HG03571 (cell line): ENCODE results near the gene MARCKSL1.
"Not testable (repeated sequence)": the region's sequence is repeated elsewhere in the genome, so short reads cannot be mapped to it uniquely, and the experiment has no call there.

Source experiments
- ATAC-seq: cut with Tn5 transposase; IDR thresholded peaks from one replicate; pipeline ENCODE4 v1.9.1; 2021; ENCODE audit not compliant: unreplicated experiment

MARCKSL1 gene

DNA sequence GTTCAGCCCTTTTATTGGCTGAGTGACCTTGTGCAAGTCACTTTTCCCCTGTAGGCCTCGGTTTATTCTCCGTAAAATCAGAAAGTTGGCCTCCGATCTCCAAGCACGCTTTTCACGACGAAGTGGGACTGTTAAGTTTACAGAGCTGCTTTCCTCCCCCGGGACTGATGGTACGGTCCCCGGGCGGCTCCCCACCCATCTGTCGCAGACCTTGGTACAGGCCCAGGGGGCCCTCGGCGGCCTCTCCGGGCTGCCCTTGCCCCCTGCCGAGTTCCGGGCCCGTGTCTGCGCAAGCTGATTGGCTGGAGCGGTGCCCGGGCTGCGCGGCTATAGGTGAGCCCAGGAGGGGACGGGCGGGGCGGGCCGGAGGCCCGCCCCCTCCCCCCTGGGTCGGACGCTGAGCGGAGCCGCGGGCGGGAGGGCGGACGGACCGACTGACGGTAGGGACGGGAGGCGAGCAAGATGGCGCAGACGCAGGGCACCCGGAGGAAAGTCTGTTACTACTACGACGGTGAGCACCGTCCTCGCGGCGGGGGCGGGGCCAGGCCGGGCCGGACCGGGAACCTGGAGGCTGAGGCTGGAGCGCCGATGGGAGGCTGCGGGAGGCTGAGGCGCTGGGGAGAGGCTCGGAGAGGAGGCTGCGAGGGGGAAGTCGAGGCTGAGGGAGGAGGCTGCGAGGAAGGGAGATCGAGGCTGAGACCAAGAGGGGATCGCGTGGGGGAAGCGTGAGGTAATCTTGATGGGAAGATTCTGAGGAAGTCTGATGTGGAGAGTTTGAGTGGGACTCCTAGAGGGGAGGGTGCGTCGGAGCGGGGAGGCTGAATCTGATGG lies 44.1 kb downstream of the MARCKSL1 start, which contains the start of gene HDAC1:
Gene HDAC1, plus strand, starts transcription at position 376 of the 831 bp plus-strand sequence. Its CDS starts 87 bp downstream, at position 463.
- peak; percentile 94 for ATAC-seq

DNA sequence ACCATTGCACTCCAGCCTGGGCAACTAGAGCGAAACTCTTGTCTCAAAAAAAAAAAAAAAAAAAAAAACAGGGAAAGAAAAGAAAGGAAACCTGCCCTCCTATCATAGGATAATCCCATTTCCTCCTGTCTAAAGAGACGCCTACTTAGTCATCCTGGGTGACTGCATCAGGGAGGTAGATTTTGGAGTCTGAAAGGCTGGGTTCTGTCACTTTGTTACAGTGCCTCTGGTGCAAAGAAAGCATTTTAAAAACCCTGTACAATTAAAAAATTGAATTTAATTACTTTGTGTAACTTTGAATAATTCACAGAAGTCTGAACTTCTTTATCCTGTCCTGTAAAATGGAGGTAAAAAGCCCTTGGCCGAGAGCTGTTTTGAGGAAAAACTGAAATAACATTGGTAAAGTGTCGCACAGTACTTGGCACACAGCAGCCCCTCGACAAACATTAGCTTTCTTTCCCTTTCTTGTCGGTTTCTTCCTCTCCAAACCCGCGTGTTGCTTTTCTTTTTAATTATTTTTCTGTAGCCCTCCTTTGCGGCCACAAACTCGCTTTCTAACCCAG lies 44.8 kb downstream of the MARCKSL1 start:
- ATAC-seq, result no peak

DNA sequence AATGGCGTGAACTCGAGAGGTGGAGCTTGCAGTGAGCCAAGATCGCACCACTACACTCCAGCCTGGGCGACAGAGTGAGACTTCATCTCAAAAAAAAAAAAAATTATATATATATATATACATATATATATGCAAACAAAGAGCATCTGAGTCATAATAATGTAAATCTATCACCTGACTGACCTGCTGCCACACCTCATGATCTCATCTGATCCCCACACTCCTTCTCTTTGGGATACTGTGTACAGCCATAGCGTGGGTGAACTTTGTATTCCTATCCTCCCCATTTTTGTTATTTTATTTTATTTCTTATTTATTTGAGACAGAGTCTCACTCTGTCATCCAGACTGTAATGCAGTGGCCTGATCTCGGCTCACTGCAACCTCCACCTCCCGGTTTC lies 46.8 kb downstream of the MARCKSL1 start:
- ATAC-seq, result no peak

DNA sequence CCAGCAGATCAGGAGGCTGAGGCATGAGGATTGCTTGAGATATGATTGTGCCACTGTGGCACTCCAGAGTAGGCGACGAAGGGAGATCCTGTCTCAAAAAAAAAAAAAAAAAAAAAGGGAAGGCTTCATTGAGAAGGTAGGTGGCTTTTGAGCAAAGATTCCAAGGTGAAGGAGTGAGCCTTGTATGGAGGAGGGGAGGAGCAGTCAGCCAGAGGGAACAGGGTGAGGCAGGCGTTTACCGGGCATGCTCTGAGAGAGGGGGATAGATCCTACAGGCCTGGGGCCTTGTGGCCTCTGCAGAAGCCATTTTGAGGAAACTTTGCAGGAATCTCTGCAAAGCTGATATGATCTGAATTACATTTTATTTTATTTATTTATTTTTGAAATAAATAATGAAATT lies 49.3 kb downstream of the MARCKSL1 start:
- no peak for ATAC-seq

- no peak for ATAC-seq
Observed at GRCh38 chr1:32285658-32286057, 50.4 kb downstream of the MARCKSL1 start.

GRCh38 chr1:32284777-32285176 lies 51.3 kb downstream of the MARCKSL1 start:
- not testable (repeated sequence) for ATAC-seq
